Prostate gland (tissue), 2 donors: ENCODE measurements around the gene FFAR3. TPM values are rescaled to one million over a fixed set of nuclear protein-coding genes. Genes with fewer than 3 reads are reported as not detected.
"Not testable (repeated sequence)": the region's sequence is repeated elsewhere in the genome, so short reads cannot be mapped to it uniquely, and the experiment has no call there.

Source experiments
- DNase-seq: peaks from one replicate; pipeline ENCODE4 v3.0.0-alpha.2; 2019; ENCODE audit warnings: low spot score
- H3K27ac ChIP-seq, 2 donors: fragments of 200-600 bp; sonication (generic); 2 replicates each; pipeline ENCODE4 v1.5.1; 2017 to 2019
- H3K27me3 ChIP-seq: fragments of 200-600 bp; sonication (generic); replicated peaks from 2 replicates; pipeline ENCODE4 v1.5.1; 2019; ENCODE audit not compliant: insufficient read depth
- H3K36me3 ChIP-seq, 2 donors: fragments of 200-600 bp; sonication (generic); 1 replicate in 1 of 2; 2 replicates in 1 of 2; pipeline versions ENCODE4 v1.5.1 to v1.8.1; 2017 to 2019
- H3K4me1 ChIP-seq: fragments of 200-600 bp; sonication (generic); replicated peaks from 2 replicates; pipeline ENCODE4 v1.5.1; 2019
- H3K4me3 ChIP-seq, 2 donors: fragments of 200-600 bp; sonication (generic); 2 replicates each; pipeline ENCODE4 v1.5.1; 2017 to 2019
- H3K9me3 ChIP-seq: fragments of 200-600 bp; sonication (generic); 2 replicates; pipeline ENCODE4 v1.5.1; 2017
- CTCF ChIP-seq, 4 experiments: fragments of 200-600 bp in 2 of 4; fragments of 450-650 bp in 2 of 4; sonication (generic) in 2 of 4; IDR thresholded peaks; 1 replicate in 3 of 4; 2 replicates in 1 of 4; pipeline ENCODE4 v1.5.1; 2016 to 2019; ENCODE audit warnings: antibody characterized with exemption in 4 of 4, mild to moderate bottlenecking in 2 of 4, moderate library complexity in 2 of 4
- POLR2A ChIP-seq: fragments of 450-650 bp; IDR thresholded peaks from one replicate; pipeline ENCODE4 v1.6.1; 2016; ENCODE audit warnings: antibody characterized with exemption, mild to moderate bottlenecking
- POLR2AphosphoS5 ChIP-seq: sonication (generic); formaldehyde crosslinking; IDR thresholded peaks from one replicate; pipeline ENCODE4 v1.6.1; 2017; ENCODE audit warnings: antibody characterized with exemption
- WGBS: methylation state at CpG from one replicate; pipeline ENCODE4 v1.1.5; 2018; 5-methylcytosine and 5-hydroxymethylcytosine counted together
- intact Hi-C: fragments of 100-400 bp; cut with DNase I; formaldehyde crosslinking; loops from one replicate; pipeline ENCODE4 v1.14.2; 2022
- total RNA-seq, 2 donors: library from RNA; depleted of rRNA; stranded (reverse); fragments of >200 nt; gene quantifications; one replicate each; pipeline ENCODE4 v1.1.0, GENCODE V29; 2016

FFAR3 gene
- total RNA-seq, 2 donors from 2014 or later, result 1.6 TPM; not detected in 1

GRCh38 chr19:35368378-35368777, 10.1 kb downstream of the FFAR3 start:
- no peaks in the 10 kb centered on the region for H3K27me3 ChIP-seq
- H3K36me3 ChIP-seq, result no peaks in the 10 kb centered on the region
- WGBS, result 46% methylated on average over 1 of the region's 1 CpG
- H3K9me3 ChIP-seq, result no peaks in the 10 kb centered on the region
- no peak for DNase-seq
- H3K4me1 ChIP-seq, result no peaks in the 10 kb centered on the region
- TF ChIP-seq CTCF (IDR thresholded peaks at IDR 0.05) (no peak), POLR2A (no peak)
- no peak overlapping the region for H3K27ac ChIP-seq
- no peak overlapping the region for H3K4me3 ChIP-seq
- intact Hi-C loops, result no loop called here

- no peak overlapping the region for H3K27ac ChIP-seq
- H3K4me3 ChIP-seq, result no peak overlapping the region
- no peaks in the 10 kb centered on the region for H3K9me3 ChIP-seq
- no peak for DNase-seq
- intact Hi-C loops, result no loop called here
- H3K36me3 ChIP-seq, result no peaks in the 10 kb centered on the region
- no peaks in the 10 kb centered on the region for H3K4me1 ChIP-seq
- no peaks in the 10 kb centered on the region for H3K27me3 ChIP-seq
- no peak for TF ChIP-seq POLR2AphosphoS5
- no peak for TF ChIP-seq CTCF (IDR thresholded peaks at IDR 0.05)
- no peak for TF ChIP-seq POLR2A
These were observed 11.3 kb downstream of the FFAR3 start for GRCh38 chr19:35369522-35369921.

DNA sequence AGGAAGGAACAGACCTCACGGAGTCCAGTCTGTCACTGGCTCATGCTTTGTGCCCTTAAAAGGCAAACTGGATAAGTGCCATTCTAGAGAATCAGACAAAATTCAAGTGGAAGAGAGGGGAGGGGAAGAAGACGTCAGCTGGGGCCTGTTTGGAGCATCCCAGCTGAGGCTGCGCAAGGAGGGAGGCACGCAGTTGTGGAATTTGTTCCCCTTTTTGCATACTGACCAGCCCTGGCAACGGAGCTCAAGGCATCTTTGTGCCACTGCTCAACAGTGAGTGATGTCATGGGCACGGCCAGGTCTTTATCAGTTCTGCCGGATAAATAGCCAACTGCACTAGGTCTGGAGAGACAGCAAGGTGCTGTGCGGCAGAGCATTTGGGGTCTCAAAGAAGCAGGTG, 12.5 kb downstream of the FFAR3 start, which contains the start of gene GPR42:
Gene GPR42, plus strand, starts transcription at position 347 of the 400 bp plus-strand sequence. CDS start 292 bp downstream, outside the sequence.
- no peak within 1 kb of the TSS for H3K4me3 ChIP-seq
- intact Hi-C loops, result no loop called here
- no peaks in the 10 kb centered on the region for H3K27me3 ChIP-seq
- H3K9me3 ChIP-seq, result no peaks in the 10 kb centered on the region
- no peak within 1 kb of the TSS for H3K27ac ChIP-seq
- TF ChIP-seq POLR2A (no peak), CTCF (IDR thresholded peaks at IDR 0.05) (no peak), POLR2AphosphoS5 (no peak)
- H3K36me3 ChIP-seq, result no peaks in the 10 kb centered on the region
- DNase-seq, result no peak
- H3K4me1 ChIP-seq, result no peaks in the 10 kb centered on the region
- 84% methylated on average over 7 of the region's 8 CpGs for WGBS

DNA sequence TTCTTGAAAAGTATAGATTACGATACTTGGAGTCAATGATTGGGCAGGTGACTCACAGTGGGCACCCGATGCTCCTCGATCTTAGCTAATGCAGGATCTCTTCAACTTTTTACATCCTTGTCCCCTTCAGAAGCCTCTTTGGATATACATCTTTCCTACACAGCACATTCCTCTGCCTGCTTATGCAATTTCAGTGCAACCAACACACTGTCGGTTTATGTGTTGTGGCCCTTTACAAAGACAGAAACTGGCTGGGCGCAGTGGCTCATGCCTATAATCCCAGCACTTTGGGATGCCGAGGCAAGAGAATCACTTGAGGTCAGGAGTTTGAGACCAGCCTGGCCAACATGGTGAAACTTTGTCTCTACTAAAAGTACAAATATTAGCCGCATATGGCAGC, 15.2 kb downstream of the FFAR3 start:
- H3K27ac ChIP-seq, result no peak overlapping the region
- no peaks in the 10 kb centered on the region for H3K9me3 ChIP-seq
- DNase-seq, result no peak
- no peaks in the 10 kb centered on the region for H3K36me3 ChIP-seq
- 84% methylated on average over 7 of the region's 7 CpGs for WGBS
- H3K27me3 ChIP-seq, result no peaks in the 10 kb centered on the region
- no peaks in the 10 kb centered on the region for H3K4me1 ChIP-seq
- TF ChIP-seq POLR2A (no peak), CTCF (IDR thresholded peaks at IDR 0.05) (no peak), POLR2AphosphoS5 (no peak)
- no peak overlapping the region for H3K4me3 ChIP-seq
- intact Hi-C loops, result no loop called here

- H3K27ac ChIP-seq, DNase-seq, H3K36me3 ChIP-seq, H3K4me1 ChIP-seq, H3K4me3 ChIP-seq, H3K27me3 ChIP-seq, intact Hi-C loops, H3K9me3 ChIP-seq: not testable (repeated sequence)
These were observed 15.8 kb downstream of the FFAR3 start for GRCh38 chr19:35374031-35374430.
